Measurements from ENCODE around the gene FIG4. TPM values are rescaled to one million over a fixed set of nuclear protein-coding genes. Genes with fewer than 3 reads are reported as not detected.

FIG4 gene
- total and polyA plus RNA-seq, 12 donors, result 9.2 to 25.4 (median 17.8) TPM

- Histone ChIP-seq H3K36me3 (replicated peaks in 1 of 2) (no peaks in the 10 kb centered on the region), H3K4me1 (replicated peaks in 1 of 2) (no peaks in the 10 kb centered on the region), H3K27ac (no peak overlapping the region), H3K4me3 (no peak overlapping the region), H3K9me3 (replicated peaks in 1 of 3) (no peaks in the 10 kb centered on the region), H3K27me3 (no peaks in the 10 kb centered on the region)
- intact Hi-C loops (cut with DNase I), result no loop called here
- WGBS, 4 donors, result 81 to 87% (median 84%) methylated on average over 1 of the region's 1 CpG
- TF ChIP-seq POLR2A (IDR thresholded peaks at IDR 0.05), result no peak
- TF ChIP-seq CTCF (IDR thresholded peaks at IDR 0.05), result no peak
- no peak for DNase-seq
These were observed 112.9 kb downstream of the FIG4 start for GRCh38 chr6:109804020-109804419.

GRCh38 chr6:109807881-109808280, 116.8 kb downstream of the FIG4 start:
- Histone ChIP-seq H3K9me3 (replicated peaks in 1 of 3) (no peaks in the 10 kb centered on the region), H3K27me3 (no peaks in the 10 kb centered on the region), H3K27ac (no peak overlapping the region), H3K4me3 (no peak overlapping the region), H3K4me1 (replicated peaks in 1 of 2) (no peaks in the 10 kb centered on the region), H3K36me3 (replicated peaks in 1 of 2) (no peaks in the 10 kb centered on the region)
- TF ChIP-seq POLR2A (IDR thresholded peaks at IDR 0.05) (no peak), CTCF (IDR thresholded peaks at IDR 0.05) (no peak)
- intact Hi-C loops (cut with DNase I), result no loop called here
- no peak for DNase-seq

GRCh38 chr6:109808837-109809236, 117.7 kb downstream of the FIG4 start:
- intact Hi-C loops (cut with DNase I), result no loop called here

GRCh38 chr6:109815054-109815453, 124.0 kb downstream of the FIG4 start:
- H3K36me3 ChIP-seq (replicated peaks in 1 of 2), result no peaks in the 10 kb centered on the region
- H3K4me3 ChIP-seq, result no peak overlapping the region
- no peaks in the 10 kb centered on the region for H3K27me3 ChIP-seq
- 92 to 95% (median 94%) methylated on average over 4 of the region's 4 CpGs for WGBS, 4 donors
- H3K4me1 ChIP-seq (replicated peaks in 1 of 2), result no peaks in the 10 kb centered on the region
- DNase-seq, result no peak
- H3K27ac ChIP-seq, result no peak overlapping the region
- no peaks in the 10 kb centered on the region for H3K9me3 ChIP-seq (replicated peaks in 1 of 3)
- intact Hi-C loops (cut with DNase I), result no loop called here
- TF ChIP-seq CTCF (IDR thresholded peaks at IDR 0.05) (no peak), POLR2A (IDR thresholded peaks at IDR 0.05) (no peak)

More at GRCh38 chr6:109808837-109809236, 117.7 kb downstream of the FIG4 start:
- no peak for TF ChIP-seq POLR2A (IDR thresholded peaks at IDR 0.05)
- TF ChIP-seq CTCF (IDR thresholded peaks at IDR 0.05), result no peak
- no peak overlapping the region for H3K4me3 ChIP-seq
- H3K36me3 ChIP-seq (replicated peaks in 1 of 2), result no peaks in the 10 kb centered on the region
- DNase-seq, result no peak
- H3K27ac ChIP-seq, result no peak overlapping the region
- no peaks in the 10 kb centered on the region for H3K9me3 ChIP-seq (replicated peaks in 1 of 3)
- no peaks in the 10 kb centered on the region for H3K27me3 ChIP-seq
- 66 to 74% (median 72%) methylated on average over 1 of the region's 1 CpG for WGBS, 4 donors
- no peaks in the 10 kb centered on the region for H3K4me1 ChIP-seq (replicated peaks in 1 of 2)
